Measurements from ENCODE around the gene CEP131.

DNA sequence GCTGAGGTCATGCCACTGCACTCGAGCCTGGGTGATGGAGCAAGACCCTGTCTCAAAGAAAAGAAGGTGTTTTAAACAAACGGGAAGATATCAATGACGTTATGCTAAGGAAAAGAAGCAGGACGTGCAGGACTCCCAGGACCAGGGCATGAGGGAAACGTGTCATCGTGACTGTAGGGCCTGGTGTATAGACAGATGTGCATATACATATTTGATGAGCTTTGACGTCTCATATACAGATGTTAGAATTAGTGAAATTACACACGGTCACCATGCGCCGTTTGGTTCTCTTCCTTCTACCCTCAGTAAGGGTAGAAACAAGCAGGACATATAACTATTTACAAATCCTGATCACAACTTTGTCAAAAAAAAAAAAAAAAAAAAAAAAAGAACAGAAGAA lies 75.1 kb downstream of the CEP131 start:
- TF ChIP-seq, protein P1, sequence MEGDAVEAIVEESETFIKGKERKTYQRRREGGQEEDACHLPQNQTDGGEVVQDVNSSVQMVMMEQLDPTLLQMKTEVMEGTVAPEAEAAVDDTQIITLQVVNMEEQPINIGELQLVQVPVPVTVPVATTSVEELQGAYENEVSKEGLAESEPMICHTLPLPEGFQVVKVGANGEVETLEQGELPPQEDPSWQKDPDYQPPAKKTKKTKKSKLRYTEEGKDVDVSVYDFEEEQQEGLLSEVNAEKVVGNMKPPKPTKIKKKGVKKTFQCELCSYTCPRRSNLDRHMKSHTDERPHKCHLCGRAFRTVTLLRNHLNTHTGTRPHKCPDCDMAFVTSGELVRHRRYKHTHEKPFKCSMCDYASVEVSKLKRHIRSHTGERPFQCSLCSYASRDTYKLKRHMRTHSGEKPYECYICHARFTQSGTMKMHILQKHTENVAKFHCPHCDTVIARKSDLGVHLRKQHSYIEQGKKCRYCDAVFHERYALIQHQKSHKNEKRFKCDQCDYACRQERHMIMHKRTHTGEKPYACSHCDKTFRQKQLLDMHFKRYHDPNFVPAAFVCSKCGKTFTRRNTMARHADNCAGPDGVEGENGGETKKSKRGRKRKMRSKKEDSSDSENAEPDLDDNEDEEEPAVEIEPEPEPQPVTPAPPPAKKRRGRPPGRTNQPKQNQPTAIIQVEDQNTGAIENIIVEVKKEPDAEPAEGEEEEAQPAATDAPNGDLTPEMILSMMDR (IDR thresholded peaks at IDR 0.05): no peak
- no peak for TF ChIP-seq POLR2A (IDR thresholded peaks at IDR 0.05)
- TF ChIP-seq EP300 (IDR thresholded peaks at IDR 0.05): no peak
- no peak for TF ChIP-seq POLR2AphosphoS5 (IDR thresholded peaks at IDR 0.05)
